GM20431 (cell line): ENCODE measurements around the gene RIPPLY3.

Source experiments
- in situ Hi-C: fragments of 300-500 bp; cut with MseI, MboI; formaldehyde crosslinking; loops from one replicate; pipeline ENCODE4 v1.15.0; 2020; ENCODE audit warnings: low sequenced_read_pairs; ENCODE audit not compliant: unreplicated experiment

Gene RIPPLY3

GRCh38 chr21:37006486-37007291 is at the start of gene RIPPLY3:
Gene RIPPLY3, plus strand, starts transcription at chr21:37006702. Its CDS starts 71 bp downstream, at chr21:37006773.
- in situ Hi-C loops: no loop called here

GRCh38 chr21:36959020-36959835 is 47.3 kb upstream of the RIPPLY3 start:
- in situ Hi-C loops: no loop called here

GRCh38 chr21:36960676-36961284 is 45.7 kb upstream of the RIPPLY3 start:
- in situ Hi-C loops: no loop called here

- in situ Hi-C loops: no loop called here
Measured at GRCh38 chr21:36962098-36962780, 44.3 kb upstream of the RIPPLY3 start.

GRCh38 chr21:36964398-36964797 is 42.1 kb upstream of the RIPPLY3 start:
- in situ Hi-C loops: no loop called here

- in situ Hi-C loops: no loop called here
Measured at GRCh38 chr21:36964827-36965719, 41.4 kb upstream of the RIPPLY3 start.

GRCh38 chr21:36965720-36966065 is 40.8 kb upstream of the RIPPLY3 start:
- in situ Hi-C loops: no loop called here

GRCh38 chr21:36966066-36966820 is 40.3 kb upstream of the RIPPLY3 start, which contains the start of gene HLCS:
Gene HLCS, minus strand, starts transcription at chr21:36966669. Its CDS starts 31 bp downstream, at chr21:36966638.
- in situ Hi-C loops: no loop called here

- in situ Hi-C loops: no loop called here
Measured at GRCh38 chr21:36966821-36967768, 39.4 kb upstream of the RIPPLY3 start.

- in situ Hi-C loops: no loop called here
Measured at GRCh38 chr21:36968414-36968813, 38.1 kb upstream of the RIPPLY3 start.

GRCh38 chr21:36968976-36969375 is 37.5 kb upstream of the RIPPLY3 start:
- in situ Hi-C loops: no loop called here

- in situ Hi-C loops: no loop called here
Measured at GRCh38 chr21:36973986-36974850, 32.3 kb upstream of the RIPPLY3 start.

GRCh38 chr21:36974851-36975192 is 31.7 kb upstream of the RIPPLY3 start:
- in situ Hi-C loops: no loop called here

- in situ Hi-C loops: no loop called here
Measured at GRCh38 chr21:36976228-36976861, 30.2 kb upstream of the RIPPLY3 start.

- in situ Hi-C loops: no loop called here
Measured at GRCh38 chr21:36976882-36977651, 29.4 kb upstream of the RIPPLY3 start.
